ENCODE results near the gene PDE4A.
A peak's percentile ranks its signal among the peaks of the same experiment; 100 is the strongest.
"Not testable (repeated sequence)": the region's sequence is repeated elsewhere in the genome, so short reads cannot be mapped to it uniquely, and the experiment has no call there.

PDE4A gene

GRCh38 chr19:10462042-10462441 lies 41.7 kb downstream of the PDE4A start:
- not testable (repeated sequence) for DNase-seq (ENCODE audit: low read depth)

- no peak for DNase-seq (ENCODE audit: low read depth)
Observed at GRCh38 chr19:10462557-10462956, 42.2 kb downstream of the PDE4A start.

GRCh38 chr19:10464456-10464855 lies 44.1 kb downstream of the PDE4A start:
- no peak for DNase-seq (ENCODE audit: low read depth)

GRCh38 chr19:10467104-10467706 lies 46.9 kb downstream of the PDE4A start:
- DNase-seq (ENCODE audit: low read depth): no peak

- no peak for DNase-seq (ENCODE audit: low read depth)
Observed at GRCh38 chr19:10468133-10468532, 47.8 kb downstream of the PDE4A start.

GRCh38 chr19:10471909-10472308 lies 51.6 kb downstream of the PDE4A start:
- no peak for DNase-seq (ENCODE audit: low read depth)

GRCh38 chr19:10473192-10473591 lies 52.9 kb downstream of the PDE4A start:
- DNase-seq (ENCODE audit: low read depth): no peak

GRCh38 chr19:10474962-10475451 lies 54.7 kb downstream of the PDE4A start:
- no peak for DNase-seq (ENCODE audit: low read depth)

GRCh38 chr19:10478476-10478875 lies 58.1 kb downstream of the PDE4A start:
- no peak for DNase-seq (ENCODE audit: low read depth)

- peak; percentile 73 for DNase-seq (ENCODE audit: low read depth)
Observed at GRCh38 chr19:10478903-10479384, 58.6 kb downstream of the PDE4A start.

- no peak for DNase-seq (ENCODE audit: low read depth)
Observed at GRCh38 chr19:10486551-10486950, 66.2 kb downstream of the PDE4A start.

- DNase-seq (ENCODE audit: low read depth): no peak
Observed at GRCh38 chr19:10491472-10492047, 71.2 kb downstream of the PDE4A start.

GRCh38 chr19:10497371-10497770 lies 77.0 kb downstream of the PDE4A start:
- DNase-seq (ENCODE audit: low read depth): no peak

- no peak for DNase-seq (ENCODE audit: low read depth)
Observed at GRCh38 chr19:10499550-10500246, 79.4 kb downstream of the PDE4A start.

- no peak for DNase-seq (ENCODE audit: low read depth)
Observed at GRCh38 chr19:10500247-10500592, 79.9 kb downstream of the PDE4A start.

GRCh38 chr19:10501971-10502523 lies 81.7 kb downstream of the PDE4A start:
- DNase-seq (ENCODE audit: low read depth): no peak

- DNase-seq (ENCODE audit: low read depth): peak; percentile 76
Observed at GRCh38 chr19:10502524-10503001, 82.2 kb downstream of the PDE4A start.

- no peak for DNase-seq (ENCODE audit: low read depth)
Observed at GRCh38 chr19:10503002-10503789, 82.9 kb downstream of the PDE4A start, which contains the start of gene KEAP1. Gene KEAP1 (minus strand): TSS chr19:10503356. CDS start chr19:10500033, 3,323 bp downstream.

GRCh38 chr19:10505583-10506229 lies 85.4 kb downstream of the PDE4A start:
- DNase-seq (ENCODE audit: low read depth): peak; percentile 79

- no peak for DNase-seq (ENCODE audit: low read depth)
Observed at GRCh38 chr19:10508036-10508435, 87.7 kb downstream of the PDE4A start.

- DNase-seq (ENCODE audit: low read depth): no peak
Observed at GRCh38 chr19:10508707-10509106, 88.4 kb downstream of the PDE4A start.

Measured in stimulated activated CD8-positive, alpha-beta memory T cell treated with anti-CD3 and anti-CD28 coated beads, Interleukin-7, amount 100 ng/mL, for 24 hours (primary cell).